DOHH2 (cell line): ENCODE data around the gene CNTN4.

Experiments used
- H3F3A ChIP-seq: fragments of 200-600 bp; sonication (generic), shearing (Covaris generic); 2 replicates; pipeline ENCODE4 v1.6.0; 2016; ENCODE audit warnings: antibody characterized with exemption, mild to moderate bottlenecking; ENCODE audit not compliant: control insufficient read depth, insufficient read depth
- H3K27ac ChIP-seq: fragments of 200-600 bp; sonication (generic); 2 replicates; pipeline ENCODE4 v1.5.1; 2014; ENCODE audit warnings: low read depth, mild to moderate bottlenecking, low read length, moderate library complexity
- H3K27me3 ChIP-seq: fragments of 200-600 bp; sonication (generic); 2 replicates; pipeline ENCODE4 v1.6.1; 2014; ENCODE audit warnings: mild to moderate bottlenecking, low read length, mixed read lengths; ENCODE audit not compliant: control insufficient read depth
- H3K36me3 ChIP-seq: fragments of 200-600 bp; sonication (generic); 2 replicates; pipeline ENCODE4 v1.6.1; 2014; ENCODE audit warnings: mild to moderate bottlenecking, low read length, moderate library complexity, mixed read lengths; ENCODE audit not compliant: control insufficient read depth
- H3K4me1 ChIP-seq: fragments of 200-600 bp; sonication (generic); 2 replicates; pipeline ENCODE4 v1.6.1; 2014; ENCODE audit warnings: mild to moderate bottlenecking, low read length, mixed read lengths; ENCODE audit not compliant: control insufficient read depth
- H3K4me2 ChIP-seq: fragments of 200-600 bp; sonication (generic); 2 replicates; pipeline ENCODE4 v1.6.0; 2014; ENCODE audit warnings: mild to moderate bottlenecking, low read length, moderate library complexity
- H3K4me3 ChIP-seq: fragments of 200-600 bp; sonication (generic); 2 replicates; pipeline ENCODE4 v1.5.1; 2014; ENCODE audit warnings: mild to moderate bottlenecking, low read length, mixed read lengths
- H3K79me2 ChIP-seq: fragments of 200-600 bp; sonication (generic); 2 replicates; pipeline ENCODE4 v1.6.1; 2014; ENCODE audit warnings: mild to moderate bottlenecking, low read length, mixed read lengths; ENCODE audit not compliant: control insufficient read depth
- H3K9me2 ChIP-seq: fragments of 200-600 bp; sonication (generic); replicated peaks from 2 replicates; pipeline ENCODE4 v1.6.1; 2014; ENCODE audit warnings: mild to moderate bottlenecking, low read length, mixed read lengths; ENCODE audit not compliant: control insufficient read depth
- H3K9me3 ChIP-seq: fragments of 200-600 bp; sonication (generic); 2 replicates; pipeline ENCODE4 v1.6.1; 2014; ENCODE audit warnings: antibody characterized with exemption, low read length, mixed read lengths; ENCODE audit not compliant: control insufficient read depth, insufficient read depth
- H4K20me1 ChIP-seq: fragments of 200-600 bp; sonication (generic); 2 replicates; pipeline ENCODE4 v1.6.0; 2014; ENCODE audit warnings: low read depth, mild to moderate bottlenecking, antibody characterized with exemption, low read length, moderate library complexity; ENCODE audit not compliant: control insufficient read depth, insufficient read depth
- CTCF ChIP-seq: fragments of 200-600 bp; sonication (generic); IDR thresholded peaks from one replicate; pipeline ENCODE4 v1.5.1; 2014; ENCODE audit warnings: antibody characterized with exemption, mild to moderate bottlenecking, low read depth, low read length; ENCODE audit not compliant: poor library complexity, severe bottlenecking
- EZH2phosphoT487 ChIP-seq: fragments of 200-600 bp; sonication (generic); IDR thresholded peaks from 2 replicates; pipeline ENCODE4 v1.6.1; 2017; ENCODE audit warnings: borderline replicate concordance, mild to moderate bottlenecking, antibody characterized with exemption, low read length, moderate library complexity, mixed read lengths

The CNTN4 gene

GRCh38 chr3:2484162-2485026 is 385.7 kb downstream of the CNTN4 start:
- no peaks in the 10 kb centered on the region for H3F3A ChIP-seq
- no peaks in the 10 kb centered on the region for H3K27me3 ChIP-seq
- H4K20me1 ChIP-seq = no peaks in the 10 kb centered on the region
- no peaks in the 10 kb centered on the region for H3K4me1 ChIP-seq
- H3K9me3 ChIP-seq = no peaks in the 10 kb centered on the region
- no peak overlapping the region for H3K27ac ChIP-seq
- H3K9me2 ChIP-seq = no peaks in the 10 kb centered on the region
- TF ChIP-seq CTCF (no peak), EZH2phosphoT487 (no peak)
- H3K4me2 ChIP-seq = no peak overlapping the region
- no peaks in the 10 kb centered on the region for H3K36me3 ChIP-seq
- H3K79me2 ChIP-seq = no peaks in the 10 kb centered on the region
- no peak overlapping the region for H3K4me3 ChIP-seq

GRCh38 chr3:2485027-2485375 is 386.3 kb downstream of the CNTN4 start:
- no peak overlapping the region for H3K27ac ChIP-seq
- TF ChIP-seq CTCF = no peak
- no peaks in the 10 kb centered on the region for H4K20me1 ChIP-seq
- no peaks in the 10 kb centered on the region for H3K27me3 ChIP-seq
- H3K36me3 ChIP-seq = no peaks in the 10 kb centered on the region
- H3F3A ChIP-seq = no peaks in the 10 kb centered on the region
- no peaks in the 10 kb centered on the region for H3K4me1 ChIP-seq
- H3K79me2 ChIP-seq = no peaks in the 10 kb centered on the region
- H3K4me2 ChIP-seq = no peak overlapping the region
- H3K9me3 ChIP-seq = no peaks in the 10 kb centered on the region
- no peaks in the 10 kb centered on the region for H3K9me2 ChIP-seq
- no peak overlapping the region for H3K4me3 ChIP-seq

GRCh38 chr3:2495746-2496145 is 397.1 kb downstream of the CNTN4 start:
- Histone ChIP-seq H3K79me2 (no peaks in the 10 kb centered on the region), H3K36me3 (no peaks in the 10 kb centered on the region), H3K9me2 (no peaks in the 10 kb centered on the region), H3K4me1 (no peaks in the 10 kb centered on the region), H3K4me2 (no peak overlapping the region), H3K27me3 (no peaks in the 10 kb centered on the region), H3K27ac (no peak overlapping the region), H3K9me3 (no peaks in the 10 kb centered on the region), H3K4me3 (no peak overlapping the region), H3F3A (no peaks in the 10 kb centered on the region), H4K20me1 (no peaks in the 10 kb centered on the region)
- TF ChIP-seq EZH2phosphoT487 = no peak
- no peak for TF ChIP-seq CTCF
